Left lung (tissue), 10 donors: Measurements from ENCODE around the gene KDELR3. TPM values are rescaled to one million over a fixed set of nuclear protein-coding genes. Genes with fewer than 3 reads are reported as not detected.

ENCODE experiments used
- ATAC-seq: fragments of 200-7000 bp; cut with Tn5 transposase; one replicate; pipeline ENCODE4 v1.9.1; 2020; ENCODE audit warnings: moderate library complexity
- DNase-seq, 4 donors: peaks; one replicate each; pipeline ENCODE4 v3.0.0-alpha.2; 2013 to 2020
- H3K27ac ChIP-seq, 2 donors: fragments of 200-600 bp; sonication (generic) in 1 of 2; one replicate each; pipeline versions ENCODE4 v1.5.0 to v1.8.0; 2020 to 2021
- H3K27me3 ChIP-seq, 2 donors: fragments of 200-600 bp; sonication (generic) in 1 of 2; one replicate each; pipeline versions ENCODE4 v1.5.0 to v1.8.0; 2020 to 2021
- H3K36me3 ChIP-seq, 2 donors: fragments of 200-600 bp; sonication (generic) in 1 of 2; one replicate each; pipeline versions ENCODE4 v1.5.0 to v1.8.0; 2020 to 2021
- H3K4me1 ChIP-seq, 2 donors: fragments of 200-600 bp; one replicate each; pipeline ENCODE4 v1.8.0; 2021
- H3K4me3 ChIP-seq, 2 donors: fragments of 200-600 bp; sonication (generic) in 1 of 2; one replicate each; pipeline versions ENCODE4 v1.5.0 to v1.8.0; 2020 to 2021; ENCODE audit warnings: mild to moderate bottlenecking in 1 of 2
- H3K9me3 ChIP-seq, 2 donors: fragments of 200-600 bp; sonication (generic) in 1 of 2; one replicate each; pipeline versions ENCODE4 v1.5.0 to v1.8.0; 2020 to 2021
- intact Hi-C, 2 donors: fragments of 100-400 bp; cut with DNase I; formaldehyde crosslinking; loops; one replicate each; pipeline versions ENCODE4 v1.11.2 to v1.14.2; 2022
- polyA plus RNA-seq, 6 donors: library from polyadenylated mRNA; unstranded; fragments of 120-200 nt; gene quantifications; one replicate each; pipeline ENCODE4 v1.2.1, GENCODE V29; 2013; ENCODE audit not compliant: insufficient read length in 6 of 6
- total RNA-seq, 2 donors: library from RNA; stranded (reverse); fragmentation: NEBNext Ultra II Directional; extraction: Animal tissue kit (Norgen Biotek cat#: 25700); gene quantifications; one replicate each; pipeline ENCODE4 v1.2.1, GENCODE V29; 2021
- TF ChIP-seq, protein P1 (sequence below), 2 donors: fragments of 200-600 bp; sonication (generic) in 1 of 2; IDR thresholded peaks; one replicate each; pipeline versions ENCODE4 v1.5.0 to v1.8.0; 2021; ENCODE audit warnings: antibody characterized with exemption in 2 of 2
- donor health status: DM: no; HTN: yes; CAD: no.
- donor health status: DM: no; HTN: no; CAD: no.

Gene KDELR3
- total and polyA plus RNA-seq, 8 donors: 5.5 to 53.8 (median 7.7) TPM

DNA sequence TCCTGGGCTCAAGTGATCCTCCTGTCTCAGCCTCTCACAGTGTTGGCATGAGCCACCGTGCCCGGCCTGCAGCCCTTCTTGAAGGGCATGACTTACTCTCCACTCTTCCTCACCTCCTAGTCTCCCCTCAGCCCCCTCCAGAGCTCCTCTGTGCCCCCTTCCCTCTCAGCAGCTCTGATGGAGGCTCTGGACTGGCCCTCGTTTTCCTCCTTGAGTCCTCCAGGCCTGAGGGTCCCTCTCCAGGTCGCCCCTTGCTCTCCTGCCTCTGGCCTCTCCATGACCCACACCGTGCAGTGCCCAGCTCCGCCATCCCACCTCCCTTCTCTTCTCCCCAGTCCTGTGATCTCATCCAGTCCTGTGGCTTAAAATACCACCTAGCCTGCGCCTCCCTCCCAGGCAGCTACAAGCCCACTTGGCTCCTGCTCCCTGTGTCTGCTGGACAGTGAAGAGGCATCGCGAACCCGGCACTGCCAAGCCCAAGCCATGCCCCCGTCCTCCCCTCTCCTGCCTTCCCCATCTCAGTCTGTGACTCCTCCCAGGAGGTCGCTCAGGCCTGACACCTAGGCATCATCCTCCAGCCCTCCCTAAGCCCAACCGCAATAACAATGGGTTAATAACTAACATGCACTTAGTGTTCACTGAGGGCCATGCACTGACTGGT lies 24.8 kb upstream of the KDELR3 start:
- intact Hi-C loops: no loop called here
- Histone ChIP-seq H3K9me3 (no peaks in the 10 kb centered on the region), H3K4me3 (no peak overlapping the region), H3K27ac (no peak overlapping the region), H3K27me3 (peaks cover 0 to 67% of the 10 kb centered on the region in 2 donors), H3K4me1 (no peaks in the 10 kb centered on the region), H3K36me3 (no peaks in the 10 kb centered on the region)
- no peak for DNase-seq
- no peak for ATAC-seq
- TF ChIP-seq, protein P1, sequence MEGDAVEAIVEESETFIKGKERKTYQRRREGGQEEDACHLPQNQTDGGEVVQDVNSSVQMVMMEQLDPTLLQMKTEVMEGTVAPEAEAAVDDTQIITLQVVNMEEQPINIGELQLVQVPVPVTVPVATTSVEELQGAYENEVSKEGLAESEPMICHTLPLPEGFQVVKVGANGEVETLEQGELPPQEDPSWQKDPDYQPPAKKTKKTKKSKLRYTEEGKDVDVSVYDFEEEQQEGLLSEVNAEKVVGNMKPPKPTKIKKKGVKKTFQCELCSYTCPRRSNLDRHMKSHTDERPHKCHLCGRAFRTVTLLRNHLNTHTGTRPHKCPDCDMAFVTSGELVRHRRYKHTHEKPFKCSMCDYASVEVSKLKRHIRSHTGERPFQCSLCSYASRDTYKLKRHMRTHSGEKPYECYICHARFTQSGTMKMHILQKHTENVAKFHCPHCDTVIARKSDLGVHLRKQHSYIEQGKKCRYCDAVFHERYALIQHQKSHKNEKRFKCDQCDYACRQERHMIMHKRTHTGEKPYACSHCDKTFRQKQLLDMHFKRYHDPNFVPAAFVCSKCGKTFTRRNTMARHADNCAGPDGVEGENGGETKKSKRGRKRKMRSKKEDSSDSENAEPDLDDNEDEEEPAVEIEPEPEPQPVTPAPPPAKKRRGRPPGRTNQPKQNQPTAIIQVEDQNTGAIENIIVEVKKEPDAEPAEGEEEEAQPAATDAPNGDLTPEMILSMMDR (IDR thresholded peaks at IDR 0.05): no peak

DNA sequence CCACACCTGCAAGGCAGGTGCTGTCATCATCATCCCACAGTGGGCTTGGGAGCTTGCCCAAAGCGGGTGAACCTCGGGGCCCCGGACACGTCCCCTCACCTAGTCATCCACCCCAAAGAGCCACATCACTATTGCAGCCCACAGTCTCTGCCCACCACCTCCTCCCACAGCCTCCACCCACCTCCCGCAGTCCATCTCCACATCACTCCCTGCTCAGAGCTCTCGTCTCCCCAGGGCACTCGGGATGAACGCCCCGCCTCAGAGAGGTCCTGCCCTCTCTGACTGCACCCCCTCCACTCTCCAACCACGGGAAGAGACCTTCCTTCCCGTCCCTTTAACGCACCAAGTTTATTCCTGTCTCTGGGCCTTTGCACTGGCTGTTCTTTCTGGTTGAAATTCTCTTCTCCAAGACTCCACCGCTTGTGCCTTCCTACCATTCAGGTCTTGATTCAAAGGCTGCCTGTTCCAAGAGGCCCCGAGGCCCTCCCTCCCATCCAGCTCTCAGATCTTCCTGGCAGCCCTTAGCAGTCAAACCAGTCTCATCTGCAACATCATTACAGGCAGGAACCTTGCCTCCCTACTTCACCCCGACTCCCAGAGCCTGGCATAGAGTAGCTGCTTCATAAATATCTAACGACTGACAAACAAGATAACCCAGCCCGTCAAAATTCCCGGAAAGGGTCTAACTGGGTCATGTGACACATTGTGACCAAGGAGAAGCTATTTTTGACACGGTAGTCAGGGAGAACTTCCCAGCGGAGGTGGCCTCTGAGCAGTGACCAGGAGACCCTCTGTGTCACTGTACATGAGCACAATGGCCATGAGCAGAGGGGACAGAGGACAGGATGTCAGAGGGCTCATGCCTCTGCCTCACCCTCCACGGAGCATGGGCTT lies 24.0 kb upstream of the KDELR3 start:
- Histone ChIP-seq H3K36me3 (no peaks in the 10 kb centered on the region), H3K27me3 (peaks cover 0 to 74% of the 10 kb centered on the region in 2 donors), H3K9me3 (no peaks in the 10 kb centered on the region), H3K27ac (no peak overlapping the region), H3K4me3 (no peak overlapping the region), H3K4me1 (no peaks in the 10 kb centered on the region)
- intact Hi-C loops: no loop called here
- DNase-seq: no peak
- TF ChIP-seq, protein P1 (IDR thresholded peaks at IDR 0.05): no peak
- ATAC-seq: no peak

DNA sequence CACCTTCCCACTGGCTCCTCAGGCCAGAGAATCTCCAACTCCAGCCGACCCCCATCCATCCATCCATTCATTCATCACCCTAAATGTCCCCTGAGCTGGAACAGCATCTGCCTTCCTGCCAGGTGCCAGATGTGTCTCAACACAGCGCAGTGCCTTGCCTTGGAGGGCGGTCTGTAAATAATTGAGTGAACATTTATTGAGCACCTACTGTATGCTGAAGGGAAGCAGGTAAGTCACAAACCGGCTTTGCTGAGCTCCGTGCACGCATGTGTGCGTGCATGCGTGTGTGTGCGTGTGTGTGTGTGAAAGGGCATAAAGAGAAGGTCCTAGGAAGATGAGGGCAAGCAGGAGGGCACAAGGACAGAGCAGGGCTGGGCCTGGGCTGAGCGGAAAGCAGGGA lies 23.1 kb upstream of the KDELR3 start:
- intact Hi-C loops: no loop called here
- Histone ChIP-seq H3K27ac (no peak overlapping the region), H3K4me3 (no peak overlapping the region), H3K4me1 (no peaks in the 10 kb centered on the region), H3K36me3 (no peaks in the 10 kb centered on the region), H3K27me3 (peaks cover 0 to 76% of the 10 kb centered on the region in 2 donors), H3K9me3 (no peaks in the 10 kb centered on the region)
- DNase-seq (no peak), ATAC-seq (no peak)
- TF ChIP-seq, protein P1 (IDR thresholded peaks at IDR 0.05): no peak

DNA sequence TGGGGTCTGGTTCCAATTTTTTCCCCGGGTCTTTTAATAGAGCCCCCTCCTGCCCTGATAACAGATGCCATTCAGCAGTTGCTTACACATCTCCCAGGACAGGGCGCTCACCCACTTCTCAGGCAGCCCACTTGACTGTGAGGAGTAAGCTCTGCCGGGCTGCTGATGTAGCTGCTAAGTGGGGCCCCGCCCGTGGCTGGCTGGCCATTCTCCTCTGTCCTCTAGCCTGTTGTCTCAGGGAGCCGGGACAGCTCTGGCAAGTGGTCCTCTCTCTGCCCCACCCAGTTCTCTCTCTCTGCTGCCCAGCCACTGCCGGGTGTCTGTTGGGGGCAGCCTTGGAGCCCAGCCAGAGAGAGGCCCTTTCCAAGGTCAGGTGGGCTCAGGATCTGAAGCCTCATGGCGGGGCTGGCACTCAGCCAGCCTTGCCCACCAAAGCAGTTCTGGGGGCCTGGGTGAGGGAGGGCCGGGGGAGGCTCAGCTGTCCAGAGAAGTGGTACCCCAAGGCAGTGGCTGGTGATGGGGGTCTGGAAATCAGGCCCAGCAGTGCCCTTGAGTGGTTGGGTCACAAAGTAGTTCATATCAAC lies 21.8 kb upstream of the KDELR3 start:
- intact Hi-C loops: no loop called here
- H3K27me3 ChIP-seq: peaks cover 0 to 76% of the 10 kb centered on the region in 2 donors
- TF ChIP-seq, protein P1 (IDR thresholded peaks at IDR 0.05): no peak
- DNase-seq (no peak), ATAC-seq (no peak)
- H3K4me3 ChIP-seq: no peak overlapping the region
- H3K36me3 ChIP-seq: no peaks in the 10 kb centered on the region
- no peaks in the 10 kb centered on the region for H3K9me3 ChIP-seq
- no peak overlapping the region for H3K27ac ChIP-seq
- no peaks in the 10 kb centered on the region for H3K4me1 ChIP-seq
